Muscle of arm (tissue), 14 donors: ENCODE measurements around the gene ZSCAN20. TPM values are rescaled to one million over a fixed set of nuclear protein-coding genes. Genes with fewer than 3 reads are reported as not detected.

Source experiments
- DNase-seq: peaks from one replicate; pipeline ENCODE4 v3.0.0-alpha.2; 2013
- long read RNA-seq, 11 donors: transcript quantifications; one replicate each; lab custom pipeline, GENCODE V29; 2026
- polyA plus RNA-seq, 12 donors: library from polyadenylated mRNA; unstranded; fragments of 120-200 nt; gene quantifications; one replicate each; pipeline ENCODE4 v1.2.1, GENCODE V29; 2013; ENCODE audit not compliant: insufficient read length in 12 of 12

The ZSCAN20 gene
- polyA plus RNA-seq: 1 to 10 TPM in 10 of 12 donors, not detected in 2; 2.5 to 4.0 (median 2.9) TPM
- long read RNA-seq, donor 1, partial matches to known transcripts: 0 of 2 reads
- long read RNA-seq, donor 1, other reads (novel, unspliced or antisense): 0 of 2 reads
- long read RNA-seq, donor 2: 0 reads
- long read RNA-seq, donor 3: 0 reads
- long read RNA-seq, donor 4: 0 reads
- long read RNA-seq, donor 5: 0 reads
- long read RNA-seq, donor 6: 0 reads
- long read RNA-seq, donor 7: 0 reads
- long read RNA-seq, donor 8: 0 reads
- long read RNA-seq, donor 9: 0 reads
- long read RNA-seq, donor 10: 0 reads
- long read RNA-seq, donor 11: 0 reads

DNA sequence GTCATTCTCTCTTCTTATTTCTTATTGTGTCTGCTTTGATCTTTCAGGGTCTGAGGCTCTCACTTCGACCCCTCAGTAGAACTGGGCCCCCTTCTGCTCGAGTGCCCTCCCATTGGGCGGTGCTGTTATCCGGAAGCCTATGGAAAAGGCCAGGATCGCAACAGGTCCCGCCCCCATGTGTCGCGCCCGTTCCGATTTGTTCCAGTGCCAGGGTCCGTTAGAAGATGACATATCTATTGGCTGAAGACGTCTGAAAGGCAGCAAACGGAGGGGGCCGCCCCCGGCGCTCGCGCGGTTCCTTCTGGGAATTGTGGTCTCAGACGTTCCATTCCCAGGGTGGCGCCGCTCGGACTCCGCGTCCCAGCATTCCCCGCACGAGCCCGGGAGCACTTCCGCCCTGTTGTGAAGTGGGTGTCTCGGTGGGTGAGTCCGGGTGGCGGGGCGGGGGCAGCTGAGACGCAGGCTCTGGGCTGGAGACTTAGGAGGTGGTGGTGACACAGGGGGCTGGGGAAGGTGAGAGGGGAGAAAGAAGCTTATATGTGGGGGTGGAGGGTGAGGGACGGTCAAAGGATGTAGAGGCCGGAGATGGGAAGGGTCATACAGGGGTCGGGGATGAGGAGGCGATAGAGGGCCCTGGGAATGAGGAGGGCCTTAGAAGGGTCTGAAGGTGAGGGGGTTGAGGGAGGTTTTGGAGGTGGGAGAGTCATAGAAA lies at the start of gene ZSCAN20:
Gene ZSCAN20 (plus strand): TSS at position 377 of the 712 bp plus-strand sequence. CDS start 6,644 bp downstream, outside the sequence.
- peak; percentile 99 for DNase-seq

DNA sequence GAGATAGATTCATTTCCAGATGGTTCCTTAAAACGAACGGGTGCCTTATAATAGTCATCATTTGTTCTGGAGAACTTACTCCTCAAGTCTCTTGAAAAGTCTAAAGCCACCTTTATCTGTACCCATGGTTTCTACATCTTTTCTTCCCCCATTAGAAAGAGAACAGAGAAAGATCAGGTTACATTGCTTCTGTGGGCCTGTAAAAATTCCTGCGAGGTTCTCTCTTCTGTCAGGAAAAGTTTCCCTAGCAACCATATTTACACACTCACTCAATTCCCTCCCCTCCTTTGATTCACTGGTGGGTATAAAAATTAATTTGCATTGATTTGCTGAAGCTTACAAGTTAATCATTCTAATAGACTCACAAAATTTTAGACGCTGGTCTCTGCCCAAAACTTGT lies 48.2 kb upstream of the ZSCAN20 start:
- DNase-seq: no peak

DNA sequence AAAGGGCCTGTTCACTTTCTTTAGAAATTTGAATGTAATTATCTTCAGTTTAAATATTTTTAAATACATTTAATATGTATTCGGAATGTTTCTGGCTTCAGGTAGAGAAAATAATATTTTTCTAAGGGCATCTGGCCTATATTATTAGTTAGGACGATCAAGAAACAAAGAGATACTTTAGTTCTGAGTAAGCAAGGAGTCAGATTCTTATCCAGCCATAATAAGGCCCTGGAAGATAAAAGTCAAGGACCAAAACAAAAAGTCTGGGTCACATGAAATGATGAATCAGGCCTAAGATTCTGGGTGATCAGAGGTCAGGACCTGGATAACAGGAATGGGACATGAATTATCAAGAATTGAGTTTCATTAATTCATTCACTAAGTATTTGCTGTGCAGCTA lies 47.8 kb upstream of the ZSCAN20 start:
- no peak for DNase-seq

DNA sequence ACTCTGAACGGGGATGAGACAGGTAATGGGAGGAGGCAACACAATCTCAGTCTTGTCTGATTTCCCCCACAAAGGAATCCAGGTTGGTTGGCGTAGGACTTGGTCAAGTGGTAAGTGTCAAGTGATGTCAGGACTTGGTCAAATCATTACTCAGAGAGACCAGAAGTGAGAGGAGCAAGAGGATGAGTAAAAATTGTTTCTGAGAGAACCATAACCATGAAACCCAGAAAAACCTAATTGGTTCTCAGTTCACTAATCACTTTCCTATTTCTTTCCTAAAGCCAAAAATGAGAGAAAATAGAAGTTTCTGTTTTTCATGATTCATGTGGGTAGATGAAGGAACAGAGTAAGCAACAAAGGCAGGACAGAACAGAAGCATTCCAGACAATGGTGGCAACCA lies 46.5 kb upstream of the ZSCAN20 start:
- no peak for DNase-seq

DNA sequence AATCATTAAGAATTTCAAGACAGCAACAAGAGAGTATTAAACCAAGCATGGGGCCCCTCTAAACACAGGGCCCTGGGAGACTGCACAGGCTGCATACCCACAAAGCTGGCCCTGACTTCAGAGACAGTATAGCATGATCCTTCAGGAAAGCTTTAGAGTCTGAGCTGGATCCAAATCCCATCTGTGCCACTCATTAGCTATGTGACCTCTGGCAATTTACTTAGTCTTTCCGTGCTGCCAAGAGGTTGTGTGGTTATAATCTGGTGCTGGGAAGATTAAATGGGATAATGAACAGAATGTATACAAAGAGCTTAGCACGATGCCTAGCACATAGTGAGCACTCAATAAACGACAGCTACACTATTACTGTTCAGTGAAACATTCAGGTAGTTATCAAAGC lies 45.5 kb upstream of the ZSCAN20 start:
- no peak for DNase-seq

DNA sequence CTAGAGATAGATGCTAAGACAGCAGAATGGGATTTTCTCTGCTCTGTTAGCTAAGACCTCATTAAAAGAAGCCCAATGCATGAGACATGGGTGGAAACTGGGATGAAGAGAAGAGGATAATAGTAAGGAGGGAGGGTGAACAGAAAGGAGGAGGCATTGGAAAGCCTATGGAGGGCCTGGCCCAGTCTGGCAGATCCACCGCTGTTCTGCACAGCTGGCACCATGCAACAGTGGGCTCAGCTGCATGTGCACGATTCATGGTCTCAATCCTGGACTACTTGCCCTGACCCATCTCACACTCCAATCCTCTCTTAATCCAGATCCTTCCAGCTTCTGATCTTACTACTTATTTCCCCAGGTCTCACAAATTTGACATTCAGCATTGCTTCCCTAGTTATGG lies 43.8 kb upstream of the ZSCAN20 start:
- DNase-seq: no peak

DNA sequence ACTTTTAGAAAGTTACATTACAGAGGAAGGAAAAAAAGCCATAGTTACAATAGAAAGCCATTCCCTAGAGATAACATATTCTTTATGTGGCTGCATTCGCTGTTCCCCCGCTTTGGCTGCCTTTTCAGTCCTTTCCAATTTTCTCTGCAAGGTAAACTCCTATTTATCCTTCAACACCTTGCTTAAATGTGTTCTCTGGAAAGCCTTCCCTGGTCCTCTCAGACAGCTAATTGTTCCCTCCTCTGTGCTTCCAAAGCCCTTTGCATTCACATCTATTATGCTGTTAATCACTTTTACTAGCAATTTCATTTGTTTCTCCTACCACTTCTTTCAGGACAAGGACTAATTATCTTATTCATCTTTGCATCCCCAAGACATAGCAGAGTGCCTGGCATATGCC lies 43.1 kb upstream of the ZSCAN20 start:
- DNase-seq: no peak

DNA sequence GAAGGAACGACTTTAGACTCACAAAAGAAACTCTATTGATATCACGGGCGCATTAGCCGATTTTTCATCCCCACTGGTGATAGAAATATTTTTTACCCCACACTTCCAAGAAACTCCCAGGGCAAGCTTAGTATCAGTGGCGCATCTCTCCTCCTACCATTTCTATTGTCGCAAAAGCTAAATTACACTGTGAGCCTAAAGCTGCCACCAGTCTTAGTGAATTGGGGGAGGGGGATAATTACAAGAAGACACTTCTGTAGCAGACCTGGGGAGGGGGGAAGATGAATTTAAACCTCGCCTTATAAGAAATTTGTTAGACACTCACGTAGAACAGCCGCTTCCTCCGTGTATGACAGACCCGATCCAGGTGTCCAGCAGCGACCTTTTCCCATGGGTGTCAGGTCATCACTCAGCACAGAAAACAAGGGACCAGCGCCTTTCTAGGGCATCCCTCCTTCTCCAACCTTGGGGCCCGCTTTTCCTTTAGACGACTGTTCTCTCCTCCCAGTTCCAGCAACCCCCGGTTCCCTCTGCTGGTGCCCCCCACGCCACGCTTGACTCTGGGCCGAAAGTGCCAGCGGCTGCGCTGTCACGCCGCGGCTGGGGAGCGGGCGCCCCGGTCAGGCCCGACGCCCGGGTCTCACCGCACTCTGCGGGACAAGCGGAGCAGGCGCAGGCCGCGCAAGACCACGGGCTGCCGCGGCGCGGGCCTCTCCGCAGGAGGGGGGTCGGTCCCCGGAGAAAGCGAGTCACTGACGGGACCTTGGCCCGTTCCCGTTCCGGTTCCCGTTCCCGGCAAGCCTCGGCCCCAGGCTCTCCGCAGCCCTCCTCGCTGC lies 42.4 kb upstream of the ZSCAN20 start:
- DNase-seq: no peak

DNA sequence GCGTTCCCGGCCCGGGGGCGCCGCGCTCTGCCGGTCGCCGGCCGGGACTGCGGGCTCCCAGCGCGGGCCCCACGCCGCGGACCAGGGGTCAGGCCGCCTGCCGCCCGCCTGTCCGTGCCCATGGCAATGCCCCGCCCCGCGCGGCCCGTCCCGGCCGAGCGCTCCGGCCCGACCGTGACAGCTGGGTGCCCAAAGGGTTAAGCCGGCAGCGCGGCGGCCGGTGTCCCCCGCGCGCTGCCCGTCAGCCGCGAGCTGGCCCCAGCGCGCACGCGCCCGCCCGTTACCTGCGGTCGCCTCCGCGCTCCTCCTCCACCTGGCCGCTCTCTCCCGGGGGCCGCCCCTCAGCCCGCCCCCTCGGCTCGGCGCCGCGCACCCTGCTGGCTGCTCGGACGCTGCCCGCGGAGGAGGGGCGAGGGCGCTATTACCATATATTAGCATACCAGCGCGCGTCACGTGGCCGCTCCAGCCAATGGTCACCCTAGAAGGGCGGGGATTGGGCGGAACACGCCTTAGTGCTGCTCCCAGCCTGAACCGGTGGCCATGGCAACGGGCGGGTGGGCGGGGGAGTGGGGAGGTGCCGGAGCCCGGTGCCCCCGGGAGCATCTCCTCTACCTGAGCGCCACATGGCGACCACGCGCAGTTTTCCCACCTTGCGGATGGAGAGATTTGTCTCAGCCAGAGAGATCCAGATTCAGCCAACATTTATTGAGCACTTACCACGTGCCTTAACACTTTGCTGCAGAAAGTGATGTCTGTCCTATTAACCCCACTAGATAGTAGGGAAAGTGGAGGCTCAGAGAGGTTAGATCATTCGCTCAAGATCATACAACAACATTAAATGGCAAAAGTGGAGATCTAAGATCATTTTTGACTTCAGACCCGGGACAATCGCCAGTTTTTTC lies 41.5 kb upstream of the ZSCAN20 start, which contains the start of gene PHC2:
Gene PHC2 (minus strand): TSS at position 404 of the 902 bp plus-strand sequence. CDS start 55,556 bp downstream, outside the sequence.
- peak; percentile 94 for DNase-seq

DNA sequence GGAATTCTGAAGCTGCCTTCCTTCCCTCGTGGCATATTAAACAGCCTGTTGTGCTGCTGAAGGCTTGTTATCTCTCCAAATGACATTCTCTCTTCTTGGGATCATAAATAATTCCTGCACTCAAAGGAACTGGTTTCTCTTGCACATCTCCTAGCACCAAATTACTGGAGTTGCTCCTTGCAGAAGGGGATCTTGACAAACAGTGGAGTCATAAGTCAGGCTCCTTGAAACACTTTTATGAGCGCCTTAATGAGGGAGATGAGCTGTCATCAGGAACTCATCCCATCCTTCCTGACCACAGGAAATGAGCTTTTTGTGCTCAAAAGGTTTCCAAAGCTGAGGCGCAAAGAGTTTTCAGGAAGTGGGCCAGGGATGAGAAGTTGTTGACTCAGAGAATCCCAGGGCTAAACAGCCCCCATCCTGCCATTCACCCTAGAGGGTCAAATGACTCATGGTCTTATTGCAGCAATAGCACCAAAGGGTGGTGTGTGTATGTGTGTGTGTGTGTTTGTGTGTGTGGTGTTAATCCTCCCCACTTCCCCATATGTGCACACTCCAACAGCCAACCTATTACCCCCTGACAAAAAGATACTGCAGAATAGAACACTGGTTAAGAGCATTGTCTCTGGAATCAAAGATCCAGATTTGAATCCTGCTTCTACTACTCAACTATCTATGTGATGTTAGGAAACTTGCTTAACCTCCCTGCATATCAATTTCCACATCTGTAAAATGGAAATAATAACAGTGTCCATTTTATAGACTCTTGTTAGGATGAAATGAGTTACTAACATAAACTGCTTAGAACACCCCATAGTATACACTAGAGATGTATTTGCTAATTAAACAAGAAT lies 38.7 kb upstream of the ZSCAN20 start:
- no peak for DNase-seq

DNA sequence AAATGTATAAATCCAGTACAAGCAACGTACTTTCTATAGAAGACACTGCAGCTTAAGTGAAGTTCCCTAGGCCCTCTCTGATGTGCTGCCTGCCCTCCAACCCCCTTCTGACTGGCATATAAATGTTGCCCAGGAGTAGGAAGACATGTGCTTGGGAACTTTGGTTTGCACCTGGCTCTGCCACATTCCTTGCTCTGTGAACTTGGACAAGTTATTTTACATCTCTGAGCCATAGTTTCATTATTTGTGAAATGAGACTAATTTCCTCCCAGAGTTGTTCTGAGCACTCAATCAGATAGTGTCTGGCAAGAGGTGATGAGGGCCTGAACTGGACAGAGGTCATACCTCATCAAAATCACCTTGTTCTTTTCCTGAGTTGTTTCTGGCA lies 38.1 kb upstream of the ZSCAN20 start:
- no peak for DNase-seq

DNA sequence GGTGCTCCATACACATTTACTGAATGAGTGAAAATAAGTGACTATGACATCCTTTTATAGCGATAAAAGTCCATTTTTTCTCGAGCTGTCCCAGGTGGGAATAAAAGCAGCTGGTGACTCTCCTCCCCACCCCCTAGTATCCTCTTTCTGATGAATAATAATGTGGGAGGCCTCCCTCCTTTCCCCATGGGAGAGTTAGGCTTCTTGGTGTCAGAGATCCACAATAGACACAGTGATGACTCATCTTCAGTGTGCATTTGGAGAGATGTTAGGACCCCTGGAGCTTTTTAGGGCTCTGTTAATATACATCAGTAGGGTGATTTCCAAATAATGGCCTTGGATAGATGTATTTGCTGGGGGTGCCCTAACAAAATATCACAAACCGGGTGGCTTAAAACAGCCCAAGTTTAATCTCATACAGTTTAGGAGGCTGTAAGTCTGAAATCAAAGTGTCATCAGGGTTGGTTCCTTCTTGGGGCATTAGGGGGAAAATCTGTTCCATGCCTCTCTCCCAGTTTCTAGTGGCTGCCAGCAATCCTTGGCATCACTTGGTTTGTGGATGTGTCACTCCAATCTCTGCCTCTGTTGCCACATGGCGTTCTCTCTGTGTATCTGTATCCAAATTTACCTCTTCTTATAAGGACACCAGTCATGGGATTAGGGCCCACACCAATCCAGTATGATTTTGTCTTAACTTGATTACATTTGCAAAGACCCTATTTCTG lies 37.2 kb upstream of the ZSCAN20 start:
- DNase-seq: no peak

DNA sequence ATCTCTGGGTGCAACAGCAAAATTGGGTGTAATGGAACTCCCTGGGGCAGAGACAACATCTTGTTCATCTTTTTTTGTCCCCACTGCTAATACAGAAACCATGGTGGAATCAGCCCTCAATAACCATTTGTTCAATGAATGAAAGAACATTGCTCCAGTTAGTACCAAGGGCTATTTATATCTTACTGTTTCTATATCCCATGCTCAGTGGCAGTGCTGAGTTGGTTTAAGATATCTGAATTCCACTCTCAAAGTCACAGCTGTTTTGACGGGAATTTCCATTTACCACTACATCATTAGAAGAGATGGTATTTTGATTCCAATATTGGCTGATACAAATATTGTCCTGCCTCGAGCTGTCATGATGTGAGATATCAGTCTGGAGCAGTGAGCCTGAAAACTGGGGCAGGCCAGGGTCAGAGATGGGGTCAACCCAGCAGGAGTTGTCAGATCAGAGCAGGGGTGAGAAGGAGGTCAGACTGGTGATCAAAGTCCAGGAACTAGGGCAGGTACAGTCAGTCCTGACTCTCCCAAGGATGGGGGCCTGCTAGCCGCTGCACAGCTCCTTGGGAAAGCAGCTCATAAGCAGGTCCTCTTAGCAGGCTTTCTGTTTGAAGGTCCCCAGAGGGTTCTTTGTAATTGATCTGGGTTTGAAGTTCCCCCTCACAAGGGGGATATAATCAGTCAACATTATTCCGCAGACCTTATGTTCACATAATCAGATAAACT lies 35.7 kb upstream of the ZSCAN20 start:
- no peak for DNase-seq

DNA sequence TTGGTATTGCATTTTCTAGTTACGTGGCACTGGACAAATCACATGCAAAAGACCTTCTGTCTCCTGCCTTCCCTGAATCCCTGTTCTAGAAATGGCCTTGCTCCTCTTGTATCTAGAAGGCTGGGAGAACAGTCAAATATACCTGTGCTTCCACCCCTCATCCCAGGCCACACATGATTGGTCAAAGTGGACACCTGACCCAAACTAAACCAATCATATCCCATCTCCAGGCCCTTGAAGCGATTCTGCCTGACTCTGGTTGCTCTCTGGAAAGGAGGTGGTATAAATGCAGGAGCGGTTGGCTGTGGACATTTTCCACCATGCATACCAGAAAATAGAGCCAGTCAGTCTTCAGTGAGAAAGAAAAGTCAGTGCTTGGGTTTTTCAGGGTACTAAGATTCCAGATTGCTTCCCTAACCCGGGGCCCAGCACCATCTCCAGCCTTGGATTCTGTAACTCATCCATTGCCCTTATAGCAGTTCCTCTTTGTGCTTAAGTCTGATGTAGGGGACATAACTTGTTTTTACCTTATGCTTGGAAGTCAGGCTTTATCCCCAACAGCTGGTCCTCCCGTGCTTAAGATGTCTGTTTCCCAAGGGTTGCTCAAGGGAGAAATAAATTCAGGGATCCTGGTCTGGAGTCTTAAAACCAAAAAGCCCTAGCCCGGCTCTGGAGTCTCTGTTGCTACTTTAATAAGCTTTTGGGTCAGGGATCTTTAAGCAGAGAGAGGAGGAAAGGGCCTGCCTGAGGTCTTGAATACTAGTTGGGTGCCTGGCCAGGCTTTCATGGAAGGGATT lies 33.9 kb upstream of the ZSCAN20 start:
- DNase-seq: no peak

DNA sequence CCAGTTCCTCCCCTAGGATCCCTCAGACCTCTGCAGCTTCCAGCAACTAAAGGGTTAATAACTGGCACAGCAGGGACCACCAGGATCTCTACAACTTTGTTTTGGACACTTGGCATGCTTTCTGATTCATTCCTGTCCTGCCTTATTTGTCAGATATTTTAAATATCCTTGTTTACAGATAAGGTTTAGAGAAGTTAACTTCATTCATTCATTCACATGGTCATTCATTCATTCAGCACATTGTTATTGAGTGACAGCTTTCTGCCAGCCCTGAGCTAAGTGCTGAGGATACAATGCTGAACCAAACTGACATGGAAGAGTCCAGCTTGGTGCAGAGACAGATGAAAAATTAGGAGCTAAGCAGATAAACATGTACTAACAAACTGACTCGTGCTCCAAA lies 32.8 kb upstream of the ZSCAN20 start:
- DNase-seq: no peak

DNA sequence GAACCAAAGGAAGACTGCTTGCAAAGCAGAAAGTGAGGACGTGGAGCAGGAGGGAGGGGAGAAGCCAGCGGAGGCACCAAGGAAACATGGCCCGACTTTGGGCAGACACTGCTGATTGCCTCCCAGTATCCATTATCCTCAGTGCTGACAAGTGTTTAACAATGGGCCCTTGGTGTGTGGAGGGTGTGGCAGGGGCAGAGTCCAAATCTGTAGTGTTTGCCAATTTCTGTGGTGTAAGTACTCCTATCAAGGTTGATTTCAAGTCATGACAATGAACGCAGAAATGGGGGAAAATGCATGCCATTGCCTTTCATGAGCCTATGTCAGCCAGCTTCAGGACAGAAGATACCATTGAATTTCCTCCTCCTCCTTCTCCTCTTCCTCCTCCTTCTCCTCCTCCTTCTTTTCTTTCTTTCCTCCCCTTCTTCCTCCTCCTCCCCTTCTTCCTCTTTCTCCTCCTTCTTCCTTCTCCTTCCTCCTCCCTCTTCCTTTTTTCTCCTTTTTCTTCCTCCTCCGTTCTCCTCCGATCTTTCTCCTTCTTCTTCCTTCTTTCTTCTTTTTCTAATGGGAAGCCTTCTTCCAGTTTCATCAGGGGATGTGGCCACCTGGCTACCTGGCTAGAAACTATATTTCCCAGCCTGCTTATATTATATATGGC lies 31.2 kb upstream of the ZSCAN20 start:
- no peak for DNase-seq

DNA sequence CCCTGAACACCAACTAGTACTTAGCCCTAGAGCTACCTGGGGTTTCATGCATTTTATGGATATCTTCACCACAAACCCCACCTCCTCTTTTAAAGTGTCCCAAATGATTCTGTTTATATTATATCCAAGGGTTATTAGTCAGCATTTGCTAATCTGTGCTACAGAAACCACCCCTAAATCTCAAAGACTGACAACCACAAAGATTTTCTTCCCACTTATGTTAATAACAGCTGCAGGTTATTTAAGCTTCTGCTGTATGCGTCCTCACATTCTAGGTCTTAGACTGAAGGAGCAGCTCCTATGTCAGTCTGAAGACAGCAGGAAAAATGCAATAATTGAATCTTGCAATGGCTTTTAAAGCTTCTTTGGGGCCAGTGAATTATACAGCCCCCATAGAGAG lies 30.3 kb upstream of the ZSCAN20 start:
- DNase-seq: no peak
